ENCODE results near the gene SRPRA. TPM values are rescaled to one million over a fixed set of nuclear protein-coding genes. Genes with fewer than 3 reads are reported as not detected.
"Not testable (repeated sequence)": the region's sequence is repeated elsewhere in the genome, so short reads cannot be mapped to it uniquely, and the experiment has no call there.

Gene SRPRA
- 100 to 1,000 TPM in 1 of 8 experiments, 10 to 100 TPM in 7; 36.2 to 108 (median 56.0) TPM for total RNA-seq

GRCh38 chr11:126268708-126269579 is at the start of gene SRPRA, which contains the start of gene FOXRED1:
Gene SRPRA (minus strand): TSS chr11:126268895. CDS start chr11:126268804, 91 bp downstream.
Gene FOXRED1 (plus strand): TSS chr11:126269154. CDS start chr11:126269207, 53 bp downstream.
- peaks cover 10 to 17% of the 10 kb centered on the region in 2 donors for H3K4me1 ChIP-seq (replicated peaks in 1 of 2)
- 0 to 4% (median 0%) methylated on average over 1 to 11 of the region's 64 CpGs; no CpG with 5 or more reads in 2 of the 10 experiments for WGBS, 10 experiments
- in situ Hi-C loops (cut with MboI; ENCODE audit: low pct_unique_long_range_greater_than_20kb in 2 of 9, low sequenced_read_pairs in 9 of 9, unreplicated experiment in 9 of 9) = no loop called here
- ATAC-seq (replicated peaks in 6 of 8) = peak; percentile 94 to 97 (median 96)
- H3K27ac ChIP-seq = peak within 1 kb of the TSS; percentile 96 to 100
- peak within 1 kb of the TSS; percentile 71 to 96 (median 79) for H3K4me3 ChIP-seq

- H3K4me1 ChIP-seq (replicated peaks in 1 of 2) = peaks cover 0 to 4% of the 10 kb centered on the region in 2 donors
- no peak overlapping the region for H3K27ac ChIP-seq
- ATAC-seq (replicated peaks in 6 of 8) = peak in 7 of 8 experiments; percentile 7 to 88 (median 63)
- no peak overlapping the region for H3K4me3 ChIP-seq
- WGBS, 10 experiments = 0 to 100% (median 76%) methylated on average over 1 to 8 of the region's 14 CpGs; no CpG with 5 or more reads in 2 of the 10 experiments
- in situ Hi-C loops (cut with MboI; ENCODE audit: low pct_unique_long_range_greater_than_20kb in 2 of 9, low sequenced_read_pairs in 9 of 9, unreplicated experiment in 9 of 9) = loop anchor here in 1 of 9 experiments (25.0 kb wide), 1 partner anchor 94 kb away; no protein-coding TSS in a partner anchor
These were observed 49.3 kb upstream of the SRPRA start for GRCh38 chr11:126317756-126318573.

- Histone ChIP-seq H3K4me3 (no peak overlapping the region), H3K4me1 (replicated peaks in 1 of 2) (peaks cover 0 to 4% of the 10 kb centered on the region in 2 donors), H3K27ac (no peak overlapping the region)
- ATAC-seq (replicated peaks in 6 of 8) = peak in 3 of 8 experiments; percentile 61
- 20 to 80% (median 73%) methylated on average over 1 of the region's 1 CpG; no CpG with 5 or more reads in 6 of the 10 experiments for WGBS, 10 experiments
- in situ Hi-C loops (cut with MboI; ENCODE audit: low pct_unique_long_range_greater_than_20kb in 2 of 9, low sequenced_read_pairs in 9 of 9, unreplicated experiment in 9 of 9) = loop anchor here in 1 of 9 experiments (25.0 kb wide), 1 partner anchor 95 kb away; no protein-coding TSS in a partner anchor
These were observed 48.7 kb upstream of the SRPRA start for GRCh38 chr11:126317432-126317755.

GRCh38 chr11:126313826-126314225 is 45.1 kb upstream of the SRPRA start:
- no peak overlapping the region for H3K27ac ChIP-seq
- ATAC-seq (replicated peaks in 6 of 8) = no peak
- H3K4me3 ChIP-seq = no peak overlapping the region
- H3K4me1 ChIP-seq (replicated peaks in 1 of 2) = peaks cover 2 to 4% of the 10 kb centered on the region in 2 donors
- WGBS, 10 experiments = 72 to 100% (median 95%) methylated on average over 1 to 5 of the region's 5 CpGs; no CpG with 5 or more reads in 3 of the 10 experiments
- in situ Hi-C loops (cut with MboI; ENCODE audit: low pct_unique_long_range_greater_than_20kb in 2 of 9, low sequenced_read_pairs in 9 of 9, unreplicated experiment in 9 of 9) = loop anchor here in 1 of 9 experiments (25.0 kb wide), 1 partner anchor 98 kb away; no protein-coding TSS in a partner anchor

- WGBS, 10 experiments = 6 to 78% (median 63%) methylated on average over 1 to 5 of the region's 8 CpGs; no CpG with 5 or more reads in 4 of the 10 experiments
These were observed 44.3 kb upstream of the SRPRA start for GRCh38 chr11:126312961-126313360.

GRCh38 chr11:126311401-126312291 is 43.0 kb upstream of the SRPRA start:
- Histone ChIP-seq H3K27ac (no peak overlapping the region), H3K4me1 (replicated peaks in 1 of 2) (peaks cover 0 to 2% of the 10 kb centered on the region in 2 donors), H3K4me3 (no peak overlapping the region)
- ATAC-seq (replicated peaks in 6 of 8) = no peak
- WGBS, 10 experiments = 72 to 100% (median 94%) methylated on average over 1 to 10 of the region's 14 CpGs
- in situ Hi-C loops (cut with MboI; ENCODE audit: low pct_unique_long_range_greater_than_20kb in 2 of 9, low sequenced_read_pairs in 9 of 9, unreplicated experiment in 9 of 9) = loop anchor here in 1 of 9 experiments (25.0 kb wide), 1 partner anchor 101 kb away; no protein-coding TSS in a partner anchor

More at GRCh38 chr11:126312961-126313360, 44.3 kb upstream of the SRPRA start:
- Histone ChIP-seq H3K4me3 (no peak overlapping the region), H3K27ac (no peak overlapping the region), H3K4me1 (replicated peaks in 1 of 2) (peaks cover 2 to 4% of the 10 kb centered on the region in 2 donors)
- ATAC-seq (replicated peaks in 6 of 8) = peak in 3 of 8 experiments; percentile 50 to 63 (median 60)
- in situ Hi-C loops (cut with MboI; ENCODE audit: low pct_unique_long_range_greater_than_20kb in 2 of 9, low sequenced_read_pairs in 9 of 9, unreplicated experiment in 9 of 9) = loop anchor here in 1 of 9 experiments (25.0 kb wide), 1 partner anchor 99 kb away; no protein-coding TSS in a partner anchor

GRCh38 chr11:126310992-126311310 is 42.3 kb upstream of the SRPRA start:
- no peak overlapping the region for H3K27ac ChIP-seq
- peak in 5 of 8 experiments; percentile 15 to 27 (median 19) for ATAC-seq (replicated peaks in 6 of 8)
- peaks cover 0 to 2% of the 10 kb centered on the region in 2 donors for H3K4me1 ChIP-seq (replicated peaks in 1 of 2)
- WGBS, 10 experiments = 55 to 100% (median 83%) methylated on average over 1 to 6 of the region's 6 CpGs; no CpG with 5 or more reads in 2 of the 10 experiments
- in situ Hi-C loops (cut with MboI; ENCODE audit: low pct_unique_long_range_greater_than_20kb in 2 of 9, low sequenced_read_pairs in 9 of 9, unreplicated experiment in 9 of 9) = loop anchor here in 1 of 9 experiments (25.0 kb wide), 1 partner anchor 101 kb away; no protein-coding TSS in a partner anchor
- H3K4me3 ChIP-seq = no peak overlapping the region

GRCh38 chr11:126310200-126310991 is 41.7 kb upstream of the SRPRA start:
- in situ Hi-C loops (cut with MboI; ENCODE audit: low pct_unique_long_range_greater_than_20kb in 2 of 9, low sequenced_read_pairs in 9 of 9, unreplicated experiment in 9 of 9) = loop anchor here in 1 of 9 experiments (25.0 kb wide), 1 partner anchor 102 kb away; no protein-coding TSS in a partner anchor
- 0 to 94% (median 74%) methylated on average over 1 to 9 of the region's 12 CpGs; no CpG with 5 or more reads in 2 of the 10 experiments for WGBS, 10 experiments
- Histone ChIP-seq H3K4me3 (no peak overlapping the region), H3K4me1 (replicated peaks in 1 of 2) (peaks cover 0 to 2% of the 10 kb centered on the region in 2 donors), H3K27ac (no peak overlapping the region)
- ATAC-seq (replicated peaks in 6 of 8) = peak; percentile 68 to 99 (median 98)

GRCh38 chr11:126308771-126309170 is 40.1 kb upstream of the SRPRA start:
- not testable (repeated sequence) for H3K27ac ChIP-seq; H3K4me3 ChIP-seq; H3K4me1 ChIP-seq (replicated peaks in 1 of 2); ATAC-seq (replicated peaks in 6 of 8)
- in situ Hi-C loops (cut with MboI; ENCODE audit: low pct_unique_long_range_greater_than_20kb in 2 of 9, low sequenced_read_pairs in 9 of 9, unreplicated experiment in 9 of 9) = loop anchor here in 1 of 9 experiments (25.0 kb wide), 1 partner anchor 104 kb away; no protein-coding TSS in a partner anchor
- WGBS, 10 experiments = 79 to 100% (median 90%) methylated on average over 1 to 4 of the region's 4 CpGs; no CpG with 5 or more reads in 1 of the 10 experiments

GRCh38 chr11:126308271-126308671 is 39.6 kb upstream of the SRPRA start:
- H3K4me3 ChIP-seq = no peak overlapping the region
- H3K4me1 ChIP-seq (replicated peaks in 1 of 2) = peaks cover 2 to 7% of the 10 kb centered on the region in 2 donors
- ATAC-seq (replicated peaks in 6 of 8) = no peak
- no peak overlapping the region for H3K27ac ChIP-seq
- 0 to 100% (median 60%) methylated on average over 1 to 4 of the region's 4 CpGs; no CpG with 5 or more reads in 1 of the 10 experiments for WGBS, 10 experiments
- in situ Hi-C loops (cut with MboI; ENCODE audit: low pct_unique_long_range_greater_than_20kb in 2 of 9, low sequenced_read_pairs in 9 of 9, unreplicated experiment in 9 of 9) = loop anchor here in 1 of 9 experiments (25.0 kb wide), 1 partner anchor 104 kb away; no protein-coding TSS in a partner anchor

- ATAC-seq (replicated peaks in 6 of 8) = no peak
- in situ Hi-C loops (cut with MboI; ENCODE audit: low pct_unique_long_range_greater_than_20kb in 2 of 9, low sequenced_read_pairs in 9 of 9, unreplicated experiment in 9 of 9) = loop anchor here in 1 of 9 experiments (25.0 kb wide), 1 partner anchor 105 kb away; no protein-coding TSS in a partner anchor
- Histone ChIP-seq H3K4me3 (no peak overlapping the region), H3K27ac (no peak overlapping the region), H3K4me1 (replicated peaks in 1 of 2) (peaks cover 8 to 10% of the 10 kb centered on the region in 2 donors)
- WGBS, 10 experiments = 0 to 100% (median 40%) methylated on average over 1 to 5 of the region's 5 CpGs; no CpG with 5 or more reads in 2 of the 10 experiments
These were observed 39.0 kb upstream of the SRPRA start for GRCh38 chr11:126307706-126308105.

Measured in motor neuron (in vitro differentiated cells).